ENCODE data around the gene RBM20.

GRCh38 chr10:110770243-110770642, 126.1 kb downstream of the RBM20 start:
- TF ChIP-seq CTCF (IDR thresholded peaks at IDR 0.05), result no peak
- TF ChIP-seq POLR2A (IDR thresholded peaks at IDR 0.05), result no peak

Measured in thyroid gland (tissue), 4 donors.